GM13976 (cell line): Measurements from ENCODE around the gene REL.

Experiments used
- DNase-seq: peaks from one replicate; pipeline ENCODE4 v3.0.0; 2012; ENCODE audit warnings: low spot score
- CTCF ChIP-seq: IDR thresholded peaks from 2 replicates; pipeline ENCODE4 v1.5.1; 2012; ENCODE audit warnings: borderline replicate concordance, mild to moderate bottlenecking; ENCODE audit not compliant: insufficient read depth; ENCODE audit errors: extremely low read depth, missing control alignments, control extremely low read depth
- in situ Hi-C: fragments of 300-500 bp; cut with MboI; formaldehyde crosslinking; loops from one replicate; pipeline ENCODE4 v1.12.0; 2022; ENCODE audit warnings: low sequenced_read_pairs, mixed read lengths, inconsistent platforms; ENCODE audit not compliant: unreplicated experiment

Gene REL

GRCh38 chr2:60838481-60838880 is 42.9 kb upstream of the REL start:
- DNase-seq: no peak
- in situ Hi-C loops: no loop called here
- no peak for TF ChIP-seq CTCF

- in situ Hi-C loops: no loop called here
- peak; percentile 49 for DNase-seq
- peak; percentile 9 for TF ChIP-seq CTCF
Observed at GRCh38 chr2:60839126-60839813, 42.1 kb upstream of the REL start.

GRCh38 chr2:60840880-60841279 is 40.5 kb upstream of the REL start:
- no peak for DNase-seq
- TF ChIP-seq CTCF: no peak
- in situ Hi-C loops: no loop called here

GRCh38 chr2:60843006-60843405 is 38.4 kb upstream of the REL start:
- no peak for DNase-seq
- in situ Hi-C loops: no loop called here
- no peak for TF ChIP-seq CTCF

GRCh38 chr2:60844105-60844504 is 37.3 kb upstream of the REL start:
- DNase-seq: no peak
- in situ Hi-C loops: no loop called here
- TF ChIP-seq CTCF: no peak

- TF ChIP-seq CTCF: no peak
- in situ Hi-C loops: no loop called here
- no peak for DNase-seq
Observed at GRCh38 chr2:60847854-60848253, 33.5 kb upstream of the REL start.
